HG02981 (cell line): ENCODE data around the gene FAM180B.
A peak's percentile ranks its signal among the peaks of the same experiment; 100 is the strongest.
"Not testable (repeated sequence)": the region's sequence is repeated elsewhere in the genome, so short reads cannot be mapped to it uniquely, and the experiment has no call there.

Experiments
- ATAC-seq: cut with Tn5 transposase; IDR thresholded peaks from one replicate; pipeline ENCODE4 v1.9.1; 2021; ENCODE audit warnings: mild to moderate bottlenecking, moderate library complexity; ENCODE audit not compliant: unreplicated experiment

Gene FAM180B, protein sequence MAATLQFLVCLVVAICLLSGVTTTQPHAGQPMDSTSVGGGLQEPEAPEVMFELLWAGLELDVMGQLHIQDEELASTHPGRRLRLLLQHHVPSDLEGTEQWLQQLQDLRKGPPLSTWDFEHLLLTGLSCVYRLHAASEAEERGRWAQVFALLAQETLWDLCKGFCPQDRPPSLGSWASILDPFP

DNA sequence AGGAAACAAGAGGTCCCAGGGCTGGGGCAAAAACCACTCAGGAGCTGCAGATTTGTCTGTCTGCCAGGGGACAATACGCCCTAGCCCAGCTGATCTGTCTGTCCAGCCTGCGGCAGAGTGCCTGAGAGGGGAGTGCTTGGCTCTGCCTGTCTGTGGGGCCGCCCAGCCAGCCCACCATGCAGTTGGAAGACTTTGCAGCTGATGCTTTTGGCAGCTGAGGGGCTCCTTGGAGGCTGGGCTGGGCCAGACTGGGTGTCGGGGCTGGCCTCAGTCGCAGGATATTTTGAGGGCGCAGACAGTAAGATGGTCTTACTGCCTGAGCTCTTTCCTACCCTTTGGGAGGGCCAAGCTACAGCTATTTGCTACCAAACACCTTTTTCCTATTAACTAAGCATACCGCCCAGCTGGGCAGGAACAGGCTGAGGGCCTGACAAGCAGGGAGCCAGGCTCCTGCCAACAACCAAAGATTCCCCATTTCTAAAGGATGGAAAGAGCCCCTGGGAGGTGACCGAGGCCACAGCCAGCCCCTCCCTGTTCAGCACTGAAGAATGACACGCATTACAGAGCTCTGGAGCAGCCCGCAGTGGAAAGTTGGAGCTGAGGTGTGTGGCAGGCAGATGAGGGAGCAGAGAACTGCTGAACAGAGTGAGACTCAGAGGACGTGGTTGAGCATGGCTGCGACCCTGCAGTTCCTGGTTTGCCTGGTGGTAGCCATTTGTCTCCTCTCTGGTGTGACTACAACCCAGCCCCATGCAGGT, at the start of gene FAM180B:
TSS of gene FAM180B (plus strand) at position 581 of the 758 bp plus-strand sequence. CDS start at position 672, 91 bp downstream.
- no peak for ATAC-seq

DNA sequence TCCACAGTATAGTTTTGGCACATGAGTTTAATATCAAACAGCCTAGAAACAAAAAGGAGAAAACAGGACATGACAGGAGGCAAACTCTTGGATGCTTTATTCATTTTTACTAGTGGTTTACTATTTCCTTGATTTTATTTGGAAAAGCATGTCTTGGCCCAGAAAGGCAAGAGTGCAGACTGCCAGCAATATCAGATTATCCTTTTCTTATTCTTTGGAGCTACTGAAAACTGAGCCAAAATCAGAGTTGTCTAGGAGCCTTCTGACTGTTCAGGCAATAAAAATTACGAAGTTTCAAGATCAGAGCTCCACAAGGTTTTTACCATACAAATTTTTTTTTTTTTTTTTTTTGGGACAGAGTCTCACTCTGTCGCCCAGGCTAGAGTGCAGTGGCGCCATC, 49.6 kb upstream of the FAM180B start:
- no peak for ATAC-seq

DNA sequence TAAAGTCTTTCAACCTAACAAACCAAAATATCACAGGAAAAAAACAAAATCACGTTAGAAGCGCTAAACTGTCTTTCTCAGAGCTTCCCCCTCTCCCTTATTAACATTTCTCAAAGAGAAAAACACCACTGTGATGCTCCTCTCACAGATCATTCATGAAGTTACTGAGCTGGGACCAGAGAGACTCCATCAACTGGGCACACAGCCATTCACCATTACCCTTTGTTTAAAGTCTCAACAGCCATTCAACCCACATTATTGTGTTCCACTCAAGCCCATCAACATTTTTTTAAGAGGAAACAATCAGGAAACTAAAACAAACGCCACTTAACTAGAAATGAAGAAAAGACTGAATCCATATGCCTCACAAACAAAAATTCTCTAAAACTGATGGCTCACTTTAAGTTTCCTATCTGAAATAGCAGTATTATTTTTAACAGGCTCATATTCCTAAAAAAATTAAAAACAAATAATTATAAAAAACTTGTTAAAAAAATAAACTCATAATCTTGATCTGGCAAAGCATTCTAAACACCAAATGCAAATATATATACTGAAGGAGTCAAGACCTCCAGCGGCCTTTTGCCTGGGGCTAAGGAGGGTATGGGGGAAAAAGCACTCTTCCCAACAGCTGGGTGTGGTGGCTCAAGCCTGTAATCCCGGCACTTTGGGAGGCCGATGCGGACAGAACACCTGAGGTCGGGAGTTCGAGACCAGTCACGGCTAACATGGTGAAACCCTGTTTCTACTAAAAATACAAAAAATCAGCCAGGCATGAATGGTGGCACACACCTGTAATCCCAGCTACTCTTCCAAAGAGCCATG, 47.5 kb upstream of the FAM180B start:
- no peak for ATAC-seq

DNA sequence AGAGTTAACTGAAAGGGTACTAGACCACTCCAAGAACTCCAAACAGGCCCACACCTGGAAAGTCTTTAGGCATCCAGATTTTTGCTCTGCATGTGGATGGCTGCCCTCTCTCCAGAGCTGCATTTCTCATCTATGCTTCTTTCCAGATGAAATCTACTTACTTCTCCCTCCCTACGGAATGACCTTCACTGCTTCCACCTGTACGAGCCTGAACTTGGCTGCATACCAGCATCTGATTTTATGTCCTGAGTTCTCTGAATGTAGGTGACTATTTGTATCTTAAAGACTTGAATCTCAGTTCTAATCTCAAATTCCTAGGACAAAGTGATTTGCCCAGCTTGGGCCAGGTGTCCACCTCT, 46.8 kb upstream of the FAM180B start:
- no peak for ATAC-seq

DNA sequence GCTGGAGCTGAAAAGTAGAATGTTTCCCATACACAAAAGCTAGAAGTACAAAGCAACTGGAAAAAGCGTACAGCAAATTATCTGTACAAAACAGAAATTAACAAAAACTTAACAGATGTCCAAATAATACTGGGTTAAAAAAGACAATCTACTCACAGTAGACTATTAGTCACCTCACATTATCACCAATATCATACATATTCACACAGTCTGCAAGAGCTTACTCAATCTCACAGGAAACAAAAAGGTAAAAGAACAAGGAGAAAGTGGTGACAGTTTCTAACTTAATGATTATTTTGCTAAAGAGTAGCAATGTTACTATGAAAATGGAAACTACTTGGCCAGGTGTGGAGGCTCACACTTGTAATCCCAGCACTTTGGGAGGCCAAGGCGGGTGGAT, 45.4 kb upstream of the FAM180B start:
- no peak for ATAC-seq

DNA sequence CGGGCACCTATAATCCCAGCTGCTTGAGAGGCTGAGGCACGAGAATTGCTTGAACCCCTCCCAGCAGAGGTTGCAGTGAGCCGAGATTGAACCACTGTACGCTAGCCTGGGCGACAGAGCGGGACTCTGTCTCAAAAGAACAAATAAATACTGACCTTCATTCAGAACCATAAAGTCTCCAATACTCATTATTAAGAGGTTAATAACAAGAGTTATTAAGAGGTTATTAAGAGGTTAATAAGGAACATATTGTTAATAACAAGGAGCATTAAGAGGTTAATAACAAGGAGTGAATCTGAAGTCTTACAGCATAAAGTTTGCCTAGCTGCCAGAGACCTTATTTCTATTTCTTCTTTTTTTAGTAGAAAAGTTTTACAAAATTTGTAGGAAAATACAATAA, 41.2 kb upstream of the FAM180B start:
- no peak for ATAC-seq

DNA sequence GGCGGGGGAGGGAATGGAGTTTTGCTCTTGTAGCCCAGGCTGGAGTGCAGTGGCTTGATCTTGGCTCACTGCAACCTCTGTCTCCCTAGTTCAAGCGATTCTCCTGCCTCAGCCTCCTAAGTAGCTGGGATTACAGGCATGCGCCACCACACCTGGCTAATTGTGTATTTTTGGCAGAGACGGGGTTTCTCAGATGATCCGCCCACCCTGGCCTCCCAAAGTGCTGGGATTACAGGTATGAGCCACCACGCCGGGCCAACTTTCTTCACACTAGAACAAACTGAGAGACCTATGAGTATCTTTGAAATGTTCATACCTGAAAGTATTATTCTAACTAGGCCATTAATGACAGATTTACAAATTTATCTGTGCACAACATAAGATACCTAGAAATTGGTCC, 40.2 kb upstream of the FAM180B start:
- not testable (repeated sequence) for ATAC-seq

DNA sequence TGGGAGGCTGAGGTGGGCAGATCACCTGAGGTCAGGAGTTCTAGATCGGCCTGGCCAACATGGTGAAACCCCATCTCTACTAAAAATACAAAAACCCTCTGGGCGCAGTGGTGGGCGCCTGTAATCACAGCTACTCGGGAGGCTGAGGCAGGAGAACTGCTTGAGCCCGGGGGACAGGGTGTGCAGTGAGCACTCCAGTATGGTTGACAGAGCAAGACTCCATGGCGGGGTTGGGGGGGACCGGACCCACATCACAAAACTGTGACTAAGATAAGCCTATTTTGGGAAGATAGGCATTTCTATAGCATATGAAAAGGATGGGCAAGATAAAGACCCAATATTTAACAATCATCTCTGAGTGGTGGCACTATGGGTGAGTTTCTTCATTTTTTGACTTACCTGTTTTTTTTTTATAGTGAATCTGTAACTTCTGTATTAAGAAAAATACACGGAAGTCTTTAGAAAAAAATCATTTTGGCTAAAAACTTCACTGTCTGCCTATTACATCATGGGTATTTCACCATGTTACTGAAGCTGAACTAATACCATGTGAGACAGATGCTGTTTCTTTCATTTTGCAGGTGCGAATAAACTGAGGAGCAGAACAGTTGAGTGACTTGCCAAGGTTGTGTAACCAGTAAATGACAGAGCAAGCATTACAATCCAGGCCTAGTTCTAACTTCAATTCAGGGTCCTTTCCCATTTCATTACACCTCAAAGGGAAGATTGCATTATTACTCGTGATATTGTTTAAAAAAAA, 36.0 kb upstream of the FAM180B start:
- no peak for ATAC-seq

DNA sequence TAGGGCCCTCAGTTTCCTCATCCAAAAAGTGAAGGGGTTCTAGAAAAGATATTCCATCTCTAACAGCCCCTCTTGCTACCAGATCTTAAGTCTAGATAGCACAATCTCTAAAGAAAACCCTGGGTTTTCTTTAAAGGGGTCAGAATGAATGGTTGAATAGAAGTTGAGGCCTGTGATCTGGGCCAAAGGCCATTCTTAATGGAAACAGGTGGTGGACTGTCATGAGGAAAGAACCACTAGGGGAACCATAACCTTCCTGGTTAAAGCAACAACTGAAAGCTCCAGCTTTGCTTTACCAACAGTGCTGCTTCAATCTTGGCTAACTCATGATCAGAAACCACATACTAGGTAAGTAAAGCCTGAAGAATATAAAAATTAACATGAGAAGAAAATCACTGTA, 35.4 kb upstream of the FAM180B start:
- no peak for ATAC-seq

DNA sequence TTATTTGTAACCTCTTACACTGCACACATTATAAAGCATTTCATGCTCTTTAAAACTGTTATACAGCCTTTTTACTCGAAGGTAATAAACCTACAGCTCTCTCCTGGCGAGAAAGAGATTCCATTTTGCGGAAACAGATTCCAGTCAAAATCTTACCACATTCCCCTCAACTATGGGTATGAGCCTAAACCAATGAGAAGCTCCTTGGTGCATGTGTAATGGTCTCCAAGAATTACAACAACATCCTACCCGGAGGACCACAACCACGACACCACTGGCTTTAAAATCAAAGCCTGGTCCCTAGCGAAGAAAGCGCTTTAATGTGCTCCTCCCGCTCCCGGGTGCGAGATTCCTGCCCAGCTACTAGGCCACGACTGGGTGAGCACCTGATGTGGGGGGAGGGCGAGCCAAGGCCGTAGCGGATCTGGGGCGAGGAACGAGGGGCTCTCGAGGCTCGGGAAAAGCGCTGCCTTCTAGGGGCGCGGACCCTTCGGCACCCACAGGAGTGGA, 34.4 kb upstream of the FAM180B start:
- ATAC-seq = peak; percentile 4

DNA sequence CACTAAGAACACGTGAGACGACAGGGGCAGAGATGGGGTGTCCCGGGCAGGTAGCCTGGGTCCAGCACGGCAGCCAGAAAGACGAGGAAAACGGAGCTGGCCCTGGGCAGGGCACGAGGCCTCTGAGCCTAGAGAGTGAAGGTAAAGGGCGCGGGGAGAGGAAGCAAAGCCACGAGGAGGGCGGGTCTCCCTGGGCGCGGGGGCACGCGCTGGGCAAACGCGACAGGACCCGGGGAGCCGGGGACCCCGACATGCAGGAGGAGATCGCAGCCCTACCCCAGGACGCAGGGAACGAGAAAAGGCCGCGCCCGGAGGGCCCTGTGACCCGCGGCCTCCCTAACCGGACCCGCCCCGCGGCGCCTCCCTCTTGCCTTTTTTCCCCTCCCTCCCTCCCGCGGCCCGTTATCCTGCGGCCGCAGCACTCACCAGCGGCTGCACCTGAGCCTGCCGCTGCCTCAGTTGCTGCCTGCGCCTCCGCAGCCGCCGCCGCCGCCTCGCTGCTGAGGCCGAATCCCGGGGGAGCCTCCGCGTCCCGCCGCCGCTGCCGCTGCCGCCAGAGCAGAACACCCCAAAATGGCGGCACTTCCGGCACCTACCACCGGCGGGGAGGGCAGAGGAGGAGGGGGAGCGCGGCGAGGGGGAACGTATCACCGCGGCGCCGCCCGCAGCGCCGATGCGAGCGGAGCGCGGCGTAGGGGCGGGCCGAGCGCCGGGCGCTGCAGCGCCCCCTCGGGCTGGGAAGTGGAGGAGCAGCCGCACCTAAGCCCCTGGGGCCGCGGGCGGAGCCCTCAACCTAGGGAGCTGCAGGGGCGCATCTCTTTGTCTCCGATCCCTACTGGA, 33.7 kb upstream of the FAM180B start, which contains the start of gene CELF1:
TSS of gene CELF1 (minus strand) at position 567 of the 840 bp plus-strand sequence. CDS start 53,609 bp downstream, outside the sequence.
- ATAC-seq = peak; percentile 92

DNA sequence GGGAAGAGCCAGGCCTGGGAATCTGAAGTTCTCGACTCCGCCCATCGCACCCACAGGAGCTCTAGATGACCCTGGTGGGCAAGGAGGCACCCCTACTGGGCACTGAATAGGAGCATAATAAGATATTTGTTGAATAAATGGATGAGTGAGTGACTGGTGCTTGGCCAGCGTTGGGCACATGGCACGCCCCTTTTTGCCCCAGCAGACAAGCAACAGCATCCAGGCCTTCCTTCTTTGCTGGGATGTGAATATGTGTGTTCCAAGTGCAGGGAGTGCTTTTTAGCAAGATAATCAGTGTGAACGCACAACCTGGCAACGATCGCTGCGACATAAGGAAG, 33.1 kb upstream of the FAM180B start:
- ATAC-seq = peak; percentile 19

DNA sequence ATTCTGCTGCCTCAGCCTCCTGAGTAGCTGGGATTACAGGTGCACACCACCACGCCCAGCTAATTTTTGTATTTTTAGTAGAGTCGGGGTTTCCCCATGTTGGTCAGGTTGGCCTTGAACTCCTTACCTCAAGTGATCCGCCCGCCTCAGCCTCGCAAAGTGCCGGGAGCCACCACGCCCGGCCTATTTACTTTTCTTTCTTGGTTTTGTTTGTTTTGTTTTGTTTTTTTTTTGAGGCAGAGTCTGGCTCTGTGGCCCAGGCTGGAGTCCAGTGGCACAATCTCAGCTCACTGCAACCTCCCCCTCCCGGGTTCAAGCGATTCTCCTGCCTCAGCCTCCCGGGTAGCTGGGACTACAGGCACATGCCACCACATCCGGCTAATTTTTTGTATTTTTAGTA, 29.5 kb upstream of the FAM180B start:
- ATAC-seq = not testable (repeated sequence)

DNA sequence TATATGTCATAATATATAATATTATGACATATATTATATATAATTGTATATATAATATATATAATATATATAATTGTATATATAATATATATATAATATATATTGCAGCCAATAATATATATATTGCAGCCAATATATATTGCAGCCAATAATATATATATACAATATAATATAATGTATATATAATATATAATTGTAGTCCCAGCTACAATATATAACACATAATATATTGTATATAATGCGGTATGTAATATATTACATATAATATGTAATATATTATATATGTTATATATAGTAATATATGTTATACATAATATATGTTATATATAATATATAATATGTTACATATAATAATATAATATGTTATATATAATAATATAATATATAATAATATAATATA, 27.8 kb upstream of the FAM180B start:
- no peak for ATAC-seq

DNA sequence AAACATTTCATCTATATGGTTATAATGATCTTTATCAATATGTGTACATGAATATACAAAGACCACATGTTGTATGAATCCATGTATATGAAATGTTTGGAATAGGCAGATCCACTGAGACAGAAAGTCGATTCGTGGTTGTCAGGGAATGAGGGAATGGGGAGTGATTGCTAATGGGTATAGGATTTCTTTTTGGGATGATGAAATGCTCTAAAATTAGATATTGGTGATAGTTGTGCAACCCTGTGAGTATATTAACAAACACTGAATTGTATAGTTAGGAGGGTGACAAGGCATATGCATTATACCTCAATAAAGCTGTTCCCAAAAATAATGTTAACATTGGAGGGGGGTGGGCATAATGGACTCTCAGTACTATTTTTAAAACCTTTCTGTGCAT, 26.1 kb upstream of the FAM180B start:
- ATAC-seq = no peak

DNA sequence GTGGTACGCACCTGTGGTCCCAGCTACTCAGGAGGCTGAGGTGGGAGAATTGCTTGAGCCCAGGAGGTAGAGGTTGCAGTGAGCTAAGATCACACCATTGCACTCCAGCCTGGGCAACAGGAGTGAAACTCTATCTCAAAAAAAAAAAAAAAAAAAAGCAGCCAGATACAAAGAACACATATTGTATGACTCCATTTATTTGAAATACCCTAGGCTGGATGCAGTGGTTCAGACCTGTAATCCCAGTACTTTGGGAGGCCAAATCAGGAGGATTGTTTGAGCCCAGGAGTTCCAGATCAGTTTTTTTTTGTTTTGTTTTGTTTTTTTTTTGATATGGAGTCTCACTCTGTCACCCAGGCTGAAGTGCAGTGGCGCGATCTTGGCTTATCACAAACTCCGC, 24.1 kb upstream of the FAM180B start:
- ATAC-seq = not testable (repeated sequence)

DNA sequence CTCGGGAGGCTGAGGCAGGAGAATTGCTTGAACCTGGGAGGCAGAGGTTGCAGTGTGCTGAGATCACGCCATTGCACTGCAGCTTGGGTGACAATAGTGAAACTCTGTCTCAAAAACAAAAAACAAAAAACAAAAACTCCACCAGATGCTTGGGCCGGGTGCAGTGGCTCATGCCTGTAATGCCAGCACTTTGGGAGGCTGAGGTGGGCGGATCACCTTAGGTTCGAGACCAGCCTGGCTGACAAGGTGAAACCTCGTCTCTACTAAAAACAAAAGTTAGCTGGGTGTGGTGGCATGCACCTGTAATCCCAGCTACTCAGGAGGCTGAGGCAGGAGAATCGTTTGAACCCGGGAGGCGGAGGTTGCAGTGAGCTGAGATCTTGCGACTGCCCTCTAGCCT, 22.1 kb upstream of the FAM180B start:
- ATAC-seq = not testable (repeated sequence)

DNA sequence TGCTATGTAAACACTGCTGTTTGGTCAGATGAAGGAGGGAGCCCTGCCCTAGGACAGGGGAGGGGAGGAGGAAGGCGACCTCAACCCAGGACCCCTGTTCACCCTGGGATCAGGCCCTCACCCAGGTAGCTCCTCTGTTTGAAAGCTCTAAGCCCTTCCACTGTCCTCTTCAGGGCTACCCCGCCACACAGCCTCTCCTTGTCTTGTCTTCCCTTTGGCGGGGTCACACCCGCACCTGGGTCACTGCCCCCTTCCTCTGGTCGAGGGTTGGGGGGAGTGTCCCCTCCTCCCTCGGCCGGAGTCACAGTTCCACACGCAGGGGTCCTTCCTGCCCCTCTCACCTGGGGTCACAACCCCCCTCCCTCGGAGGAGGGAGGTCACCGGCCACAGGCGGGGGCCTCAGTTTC, 21.5 kb upstream of the FAM180B start:
- ATAC-seq = no peak

DNA sequence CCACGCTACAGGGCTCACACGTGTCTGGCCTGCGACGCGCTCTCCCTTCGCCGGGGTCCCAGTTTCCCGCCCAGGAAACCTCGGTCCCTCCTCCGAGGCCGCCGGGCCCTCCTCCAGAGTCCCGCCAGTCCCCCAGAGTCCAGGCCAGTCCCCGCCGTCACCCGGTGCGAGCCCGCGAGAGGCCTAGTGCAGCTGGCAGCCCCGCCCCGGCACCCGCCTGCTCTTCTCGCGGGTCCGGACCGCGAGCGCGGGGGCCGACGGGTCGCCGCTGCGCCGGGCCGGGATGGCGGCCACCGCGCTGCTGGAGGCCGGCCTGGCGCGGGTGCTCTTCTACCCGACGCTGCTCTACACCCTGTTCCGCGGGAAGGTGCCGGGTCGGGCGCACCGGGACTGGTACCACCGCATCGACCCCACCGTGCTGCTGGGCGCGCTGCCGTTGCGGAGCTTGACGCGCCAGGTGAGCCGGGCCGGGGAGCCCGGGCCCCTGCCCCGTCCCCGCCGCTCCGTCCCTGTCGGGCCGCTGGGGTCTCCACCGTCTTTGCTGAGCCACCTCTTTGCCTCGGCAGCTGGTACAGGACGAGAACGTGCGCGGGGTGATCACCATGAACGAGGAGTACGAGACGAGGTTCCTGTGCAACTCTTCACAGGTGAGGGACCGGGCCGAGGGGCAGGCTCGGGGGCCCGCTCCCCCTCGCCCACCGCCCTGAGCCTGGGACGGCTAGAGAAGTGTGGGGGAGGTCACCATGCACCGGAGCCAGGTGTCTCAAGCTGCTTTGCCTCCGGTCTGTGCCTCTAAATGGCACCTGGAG, 20.9 kb upstream of the FAM180B start, which contains the start of gene PTPMT1:
TSS of gene PTPMT1 (plus strand) at position 260 of the 809 bp plus-strand sequence. CDS start at position 284, 24 bp downstream.
- peak; percentile 82 for ATAC-seq
